Gastroesophageal sphincter (tissue), 3 donors: ENCODE measurements around the gene DYNAP.

Experiments
- CTCF ChIP-seq, 4 experiments: fragments of 200-600 bp in 2 of 4; fragments of 450-650 bp in 2 of 4; sonication (generic) in 1 of 4; IDR thresholded peaks; one replicate each; pipeline ENCODE4 v1.5.1; 2017 to 2019; ENCODE audit warnings: antibody characterized with exemption in 4 of 4, mild to moderate bottlenecking in 2 of 4, moderate library complexity in 2 of 4
- POLR2A ChIP-seq, 2 donors: fragments of 450-650 bp; IDR thresholded peaks; one replicate each; pipeline ENCODE4 v1.6.1; 2017; ENCODE audit warnings: antibody characterized with exemption in 2 of 2, mild to moderate bottlenecking in 2 of 2, moderate library complexity in 1 of 2
- POLR2AphosphoS5 ChIP-seq: sonication (generic); formaldehyde crosslinking; IDR thresholded peaks from one replicate; pipeline ENCODE4 v1.6.1; 2017; ENCODE audit warnings: antibody characterized with exemption

- TF ChIP-seq POLR2AphosphoS5 = no peak
- TF ChIP-seq CTCF (IDR thresholded peaks at IDR 0.05) = no peak
- no peak for TF ChIP-seq POLR2A (IDR thresholded peaks at IDR 0.05)
Observed at GRCh38 chr18:54647176-54647575, 56.1 kb downstream of the DYNAP start.
